Sigmoid colon (tissue), 7 donors: ENCODE measurements around the gene TMEM255B. TPM values are rescaled to one million over a fixed set of nuclear protein-coding genes. Genes with fewer than 3 reads are reported as not detected.
"Not testable (repeated sequence)": the region's sequence is repeated elsewhere in the genome, so short reads cannot be mapped to it uniquely, and the experiment has no call there.

Source experiments
- DNase-seq: peaks from one replicate; pipeline ENCODE4 v3.0.0-alpha.2; 2019
- H3K27ac ChIP-seq, 4 donors: fragments of 200-600 bp; sonication (generic); one replicate each; pipeline ENCODE4 v1.5.1; 2016 to 2019; ENCODE audit warnings: mild to moderate bottlenecking in 1 of 4
- H3K27me3 ChIP-seq, 3 donors: fragments of 200-600 bp; sonication (generic); one replicate each; pipeline ENCODE4 v1.5.1; 2019; ENCODE audit warnings: mild to moderate bottlenecking in 1 of 3
- H3K36me3 ChIP-seq, 4 donors: fragments of 200-600 bp; sonication (generic); one replicate each; pipeline ENCODE4 v1.5.1; 2016 to 2019
- H3K4me1 ChIP-seq, 4 donors: fragments of 200-600 bp; sonication (generic); one replicate each; pipeline ENCODE4 v1.5.1; 2017 to 2019
- H3K4me3 ChIP-seq, 4 donors: fragments of 200-600 bp; sonication (generic); one replicate each; pipeline ENCODE4 v1.5.1; 2017 to 2019; ENCODE audit warnings: mild to moderate bottlenecking in 2 of 4, moderate library complexity in 1 of 4
- H3K9me3 ChIP-seq, 4 donors: fragments of 200-600 bp in 3 of 4; sonication (generic) in 3 of 4; one replicate each; pipeline versions ENCODE4 v1.5.1 to v1.6.1; 2013 to 2019
- EP300 ChIP-seq, 4 donors: sonication (generic); formaldehyde crosslinking; IDR thresholded peaks; one replicate each; pipeline ENCODE4 v1.6.1; 2017; ENCODE audit warnings: antibody characterized with exemption in 4 of 4
- POLR2A ChIP-seq, 2 donors: fragments of 450-650 bp; IDR thresholded peaks; one replicate each; pipeline ENCODE4 v1.6.1; 2016; ENCODE audit warnings: antibody characterized with exemption in 2 of 2, mild to moderate bottlenecking in 2 of 2, moderate library complexity in 2 of 2
- POLR2AphosphoS5 ChIP-seq, 4 donors: sonication (generic); formaldehyde crosslinking; IDR thresholded peaks; one replicate each; pipeline ENCODE4 v1.6.1; 2017; ENCODE audit warnings: antibody characterized with exemption in 4 of 4
- WGBS, 2 donors: extraction: QIAGEN DNeasy Blood & Tissue Kit; methylation state at CpG; one replicate each; pipeline ENCODE4 v1.1.7; 2013; 5-methylcytosine and 5-hydroxymethylcytosine counted together
- intact Hi-C: fragments of 100-400 bp; cut with DNase I; formaldehyde crosslinking; loops from one replicate; pipeline ENCODE4 v1.15.1; 2023
- polyA plus RNA-seq, 3 donors: library from polyadenylated mRNA; stranded (reverse); fragments of 200-250 nt; gene quantifications; one replicate each; pipeline ENCODE4 v1.2.3, GENCODE V29; 2013
- total RNA-seq, 4 donors: library from RNA; depleted of rRNA; stranded (reverse); fragments of >200 nt; gene quantifications; one replicate each; pipeline ENCODE4 v1.1.0, GENCODE V29; 2016
- TF ChIP-seq, protein P1 (sequence below), 4 experiments: fragments of 450-650 bp in 3 of 4; fragments of 200-600 bp in 1 of 4; IDR thresholded peaks; one replicate each; pipeline ENCODE4 v1.5.1; 2016 to 2019; ENCODE audit warnings: antibody characterized with exemption in 4 of 4, mild to moderate bottlenecking in 3 of 4, moderate library complexity in 2 of 4
- donor health status: healthy with polysubstance abuse.
- donor health status: Bipolar disorder and iron deficiency.
- donor health status: healthy.

TMEM255B gene
- total and polyA plus RNA-seq, 7 donors, result 0.60 to 11.1 (median 4.3) TPM

- Histone ChIP-seq H3K36me3 (no peaks in the 10 kb centered on the region), H3K9me3 (no peaks in the 10 kb centered on the region), H3K4me1 (peaks cover 0 to 11% (median 8%) of the 10 kb centered on the region in 4 donors), H3K27ac (peak overlapping the region; percentile 49 to 61 (median 54)), H3K4me3 (peak overlapping the region; percentile 18 to 50 (median 42)), H3K27me3 (peaks cover 0 to 3% (median 2%) of the 10 kb centered on the region in 3 donors)
- peak; percentile 79 for DNase-seq
- intact Hi-C loops, result no loop called here
- 2 to 3% methylated on average over 36 of the region's 36 CpGs for WGBS, 2 donors
- TF ChIP-seq POLR2A (IDR thresholded peaks at IDR 0.05), result no peak
- TF ChIP-seq, protein P1, sequence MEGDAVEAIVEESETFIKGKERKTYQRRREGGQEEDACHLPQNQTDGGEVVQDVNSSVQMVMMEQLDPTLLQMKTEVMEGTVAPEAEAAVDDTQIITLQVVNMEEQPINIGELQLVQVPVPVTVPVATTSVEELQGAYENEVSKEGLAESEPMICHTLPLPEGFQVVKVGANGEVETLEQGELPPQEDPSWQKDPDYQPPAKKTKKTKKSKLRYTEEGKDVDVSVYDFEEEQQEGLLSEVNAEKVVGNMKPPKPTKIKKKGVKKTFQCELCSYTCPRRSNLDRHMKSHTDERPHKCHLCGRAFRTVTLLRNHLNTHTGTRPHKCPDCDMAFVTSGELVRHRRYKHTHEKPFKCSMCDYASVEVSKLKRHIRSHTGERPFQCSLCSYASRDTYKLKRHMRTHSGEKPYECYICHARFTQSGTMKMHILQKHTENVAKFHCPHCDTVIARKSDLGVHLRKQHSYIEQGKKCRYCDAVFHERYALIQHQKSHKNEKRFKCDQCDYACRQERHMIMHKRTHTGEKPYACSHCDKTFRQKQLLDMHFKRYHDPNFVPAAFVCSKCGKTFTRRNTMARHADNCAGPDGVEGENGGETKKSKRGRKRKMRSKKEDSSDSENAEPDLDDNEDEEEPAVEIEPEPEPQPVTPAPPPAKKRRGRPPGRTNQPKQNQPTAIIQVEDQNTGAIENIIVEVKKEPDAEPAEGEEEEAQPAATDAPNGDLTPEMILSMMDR (IDR thresholded peaks at IDR 0.05), result peak; percentile 55 to 79 (median 75)
Observed at GRCh38 chr13:113724780-113725315, 34.2 kb upstream of the TMEM255B start.

GRCh38 chr13:113725329-113726105 lies 33.5 kb upstream of the TMEM255B start:
- peak overlapping the region in 1 of 4 donors; percentile 61 for H3K27ac ChIP-seq
- intact Hi-C loops, H3K27me3 ChIP-seq, H3K9me3 ChIP-seq, DNase-seq, H3K36me3 ChIP-seq: not testable (repeated sequence)
- peaks cover 0 to 11% (median 8%) of the 10 kb centered on the region in 4 donors for H3K4me1 ChIP-seq
- WGBS, 2 donors, result 2 to 5% methylated on average over 41 to 52 of the region's 75 CpGs
- H3K4me3 ChIP-seq, result peak overlapping the region in 3 of 4 donors; percentile 38 to 50 (median 47)

DNA sequence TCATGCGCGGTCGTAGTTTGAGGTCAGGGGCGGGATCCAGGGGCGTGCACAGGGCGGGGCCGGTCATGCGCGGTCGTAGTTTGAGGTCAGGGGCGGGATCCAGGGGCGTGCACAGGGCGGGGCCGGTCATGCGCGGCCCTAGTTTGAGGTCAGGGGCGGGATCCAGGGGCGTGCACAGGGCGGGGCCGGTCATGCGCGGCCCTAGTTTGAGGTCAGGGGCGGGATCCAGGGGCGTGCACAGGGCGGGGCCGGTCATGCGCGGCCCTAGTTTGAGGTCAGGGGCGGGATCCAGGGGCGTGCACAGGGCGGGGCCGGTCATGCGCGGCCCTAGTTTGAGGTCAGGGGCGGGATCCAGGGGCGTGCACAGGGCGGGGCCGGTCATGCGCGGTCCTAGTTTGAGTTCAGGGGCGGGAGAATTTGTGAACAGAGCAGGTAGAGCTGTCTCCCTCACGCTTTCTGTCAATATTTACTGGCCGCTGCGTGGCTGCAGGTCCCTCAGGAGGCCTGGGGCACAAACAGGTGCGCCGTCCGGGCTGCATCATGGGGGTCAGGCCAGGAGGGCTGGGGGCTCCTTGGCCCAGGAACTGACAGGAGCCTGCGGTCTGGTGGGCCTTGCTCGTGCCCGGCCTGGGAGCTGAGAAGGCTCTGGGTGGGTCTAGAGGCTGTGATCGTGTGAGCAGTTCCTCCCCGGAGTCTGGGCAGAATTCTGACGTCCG lies 32.8 kb upstream of the TMEM255B start:
- Histone ChIP-seq H3K27me3 (peaks cover 0 to 12% (median 2%) of the 10 kb centered on the region in 3 donors), H3K4me3 (peak overlapping the region in 2 of 4 donors; percentile 16), H3K4me1 (peaks cover 0 to 11% (median 8%) of the 10 kb centered on the region in 4 donors), H3K27ac (peak overlapping the region in 1 of 4 donors; percentile 3)
- intact Hi-C loops, H3K9me3 ChIP-seq, H3K36me3 ChIP-seq, DNase-seq: not testable (repeated sequence)
- WGBS, 2 donors, result 24 to 29% methylated on average over 35 to 38 of the region's 54 CpGs

DNA sequence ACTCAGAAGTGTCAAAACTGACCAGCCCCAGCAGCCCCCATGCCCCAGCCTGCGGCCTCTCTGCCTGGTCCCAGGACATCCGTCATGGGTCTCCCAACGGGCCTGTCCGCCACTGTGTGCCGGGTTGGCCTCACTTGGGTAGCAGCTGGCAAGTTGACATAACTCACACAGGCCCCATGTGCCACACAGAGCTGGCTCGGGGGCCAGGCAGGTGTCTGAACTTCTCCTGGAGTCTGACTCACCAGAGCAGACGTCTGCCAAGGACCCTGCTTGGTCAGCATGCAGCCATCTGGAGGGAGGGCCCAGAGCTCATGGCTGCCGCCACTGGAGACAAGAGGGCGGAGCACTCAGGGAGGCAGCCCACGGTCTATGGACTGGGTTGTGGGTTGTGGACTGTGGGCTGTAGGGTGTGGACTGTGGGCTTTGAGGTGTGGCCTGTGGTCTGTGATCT lies 32.0 kb upstream of the TMEM255B start:
- H3K4me3 ChIP-seq, result no peak overlapping the region
- DNase-seq, result no peak
- WGBS, 2 donors, result 81 to 84% methylated on average over 10 of the region's 10 CpGs
- H3K36me3 ChIP-seq, result no peaks in the 10 kb centered on the region
- H3K27me3 ChIP-seq, result peaks cover 0 to 12% (median 2%) of the 10 kb centered on the region in 3 donors
- no peak for TF ChIP-seq POLR2AphosphoS5 (IDR thresholded peaks at IDR 0.05)
- no peak for TF ChIP-seq POLR2A (IDR thresholded peaks at IDR 0.05)
- TF ChIP-seq EP300 (IDR thresholded peaks at IDR 0.05), result no peak
- TF ChIP-seq, protein P1 (IDR thresholded peaks at IDR 0.05), result no peak
- no peak overlapping the region for H3K27ac ChIP-seq
- intact Hi-C loops, result no loop called here
- no peaks in the 10 kb centered on the region for H3K9me3 ChIP-seq
- H3K4me1 ChIP-seq, result peaks cover 0 to 11% (median 8%) of the 10 kb centered on the region in 4 donors

- intact Hi-C loops, result no loop called here
- H3K4me3 ChIP-seq, result no peak overlapping the region
- H3K36me3 ChIP-seq, result no peaks in the 10 kb centered on the region
- H3K27ac ChIP-seq, result no peak overlapping the region
- WGBS, 2 donors, result 92 to 94% methylated on average over 16 of the region's 16 CpGs
- no peak for DNase-seq
- H3K27me3 ChIP-seq, result peaks cover 0 to 12% (median 2%) of the 10 kb centered on the region in 3 donors
- no peaks in the 10 kb centered on the region for H3K9me3 ChIP-seq
- H3K4me1 ChIP-seq, result peaks cover 0 to 11% (median 8%) of the 10 kb centered on the region in 4 donors
- TF ChIP-seq POLR2A (IDR thresholded peaks at IDR 0.05), result no peak
- no peak for TF ChIP-seq POLR2AphosphoS5 (IDR thresholded peaks at IDR 0.05)
- TF ChIP-seq, protein P1 (IDR thresholded peaks at IDR 0.05), result no peak
- TF ChIP-seq EP300 (IDR thresholded peaks at IDR 0.05), result no peak
Observed at GRCh38 chr13:113728571-113729054, 30.4 kb upstream of the TMEM255B start.
